HepG2 (cell line): ENCODE results near the gene CNNM4. TPM values are rescaled to one million over a fixed set of nuclear protein-coding genes. Genes with fewer than 3 reads are reported as not detected.

Experiments
- AKNA ChIP-seq: sonication (generic); formaldehyde crosslinking; IDR thresholded peaks from 2 replicates; pipeline ENCODE4 v1.4.0; 2020; ENCODE audit warnings: missing genetic modification reagents, borderline replicate concordance
- EED ChIP-seq: sonication (generic); formaldehyde crosslinking; IDR thresholded peaks from 2 replicates; pipeline ENCODE4 v1.5.0; 2020; ENCODE audit warnings: mild to moderate bottlenecking, missing genetic modification reagents
- GMEB2 ChIP-seq: IDR thresholded peaks from 2 replicates; pipeline ENCODE4 v1.6.1; 2016; ENCODE audit warnings: missing biosample characterization, missing genetic modification reagents, low read depth
- GPN1 ChIP-seq: sonication (generic); formaldehyde crosslinking; IDR thresholded peaks from 2 replicates; pipeline ENCODE4 v1.5.1; 2020; ENCODE audit warnings: missing genetic modification reagents, borderline replicate concordance
- PAXIP1 ChIP-seq: sonication (generic); formaldehyde crosslinking; conservative IDR thresholded peaks from 2 replicates; pipeline ENCODE4 v1.4.0; 2020; ENCODE audit warnings: mild to moderate bottlenecking, missing genetic modification reagents, moderate library complexity
- TAF15 ChIP-seq: fragments of 200-400 bp; formaldehyde crosslinking; IDR thresholded peaks from one replicate; pipeline ENCODE4 v1.6.1; 2018; ENCODE audit warnings: mild to moderate bottlenecking, low read depth, low read length; ENCODE audit not compliant: poor library complexity, severe bottlenecking
- ZHX2 ChIP-seq, 2 experiments: sonication (generic) in 1 of 2; formaldehyde crosslinking in 1 of 2; IDR thresholded peaks; 2 replicates each; pipeline versions ENCODE4 v1.6.1 to v1.9.0; 2014 to 2022; ENCODE audit warnings: antibody characterized with exemption in 1 of 2, borderline replicate concordance in 1 of 2, inconsistent platforms in 1 of 2, low read depth in 1 of 2, missing genetic modification reagents in 1 of 2
- ZMAT5 ChIP-seq: sonication (generic); formaldehyde crosslinking; IDR thresholded peaks from 2 replicates; pipeline ENCODE4 v1.5.0; 2020; ENCODE audit warnings: mild to moderate bottlenecking, low read depth, missing genetic modification reagents, borderline replicate concordance
- polyA plus RNA-seq, 8 experiments: library from polyadenylated mRNA; depleted of rRNA in 3 of 8; stranded (reverse) in 7 of 8; unstranded in 1 of 8; fragments of >200 nt; fragmentation: Illumina TruSeq in 4 of 8; extraction: Trizol in 4 of 8; gene quantifications; 2 replicates each; pipeline versions ENCODE4 v1.2.1 to v1.2.3, GENCODE V29; 2011 to 2016; ENCODE audit warnings: low read depth in 4 of 8, missing spikeins in 1 of 8, mixed read lengths in 1 of 8; ENCODE audit not compliant: insufficient read depth in 1 of 8
- total RNA-seq, 5 experiments: library from RNA; depleted of rRNA; stranded (reverse); fragments of >200 nt; fragmentation: Illumina TruSeq; extraction: Trizol; gene quantifications; 2 replicates each; pipeline ENCODE4 v1.2.3, GENCODE V29; 2016; ENCODE audit warnings: low read depth in 1 of 5

Gene CNNM4
- total and polyA plus RNA-seq, 2 of the 13 experiments (the other 11 are each of a cell fraction or from before 2014, with no cell fraction given) = 5.9 to 8.4 TPM

GRCh38 chr2:96810783-96811192, 50.1 kb downstream of the CNNM4 start (continued):
- no peak for TF ChIP-seq AKNA (CRISPR knock-in tag)
- no peak for TF ChIP-seq GPN1 (CRISPR knock-in tag)
- TF ChIP-seq GMEB2 (CRISPR knock-in tag) = no peak
- peak; percentile 73 for TF ChIP-seq PAXIP1 (CRISPR knock-in tag)
- no peak for TF ChIP-seq TAF15
- no peak for TF ChIP-seq ZMAT5 (CRISPR knock-in tag)
- no peak for TF ChIP-seq EED
- no peak for TF ChIP-seq ZHX2 (IDR thresholded peaks at IDR 0.05; ENCODE audit: low read depth)
- no peak for TF ChIP-seq ZHX2 (CRISPR knock-in tag; IDR thresholded peaks at IDR 0.05; ENCODE audit: borderline replicate concordance)
